K562 (cell line): ENCODE measurements around the gene LAMA2. TPM values are rescaled to one million over a fixed set of nuclear protein-coding genes. Genes with fewer than 3 reads are reported as not detected.
A peak's percentile ranks its signal among the peaks of the same experiment; 100 is the strongest.

ENCODE experiments used
- ATAC-seq: fragments of 200-7000 bp; cut with Tn5 transposase; 3 replicates; pipeline ENCODE4 v1.9.1; 2020; ENCODE audit warnings: moderate library complexity
- BruUV-seq: library from RNA; stranded (reverse); fragments of 400-500 nt; replicated peaks from 2 replicates; lab custom pipeline; 2021; lab: Mats Ljungman, UMichigan
- CTCF ChIA-PET: fragments of 300-600 bp; formaldehyde crosslinking; extraction: SDS; loops from one replicate; lab custom pipeline; 2021; ENCODE audit warnings: low intra/inter-chr PET ratio; lab: Yijun Ruan, JAX
- POLR2A ChIA-PET: fragments of 300-600, 350-650 bp; sonication (Branson Sonifier 250); formaldehyde crosslinking; extraction: SDS; loops from one replicate; lab custom pipeline; 2021; ENCODE audit warnings: antibody characterized with exemption, inconsistent platforms; lab: Yijun Ruan, JAX
- DNase-seq, 4 experiments: peaks; one replicate each; pipeline versions ENCODE4 v3.0.0 to v3.0.0-alpha.2; 2011 to 2018; ENCODE audit warnings: low spot score in 3 of 4, mixed read lengths in 3 of 4; ENCODE audit errors: extremely low read depth in 1 of 4
- FAIRE-seq: peaks from 2 replicates; lab custom pipeline; 2011; peaks lifted over from hg19 to GRCh38; lab: Jason Lieb, UNC
- H2AFZ ChIP-seq: 2 replicates; pipeline ENCODE4 v1.6.0; 2011; ENCODE audit warnings: low read depth, low read length, control low read depth, inconsistent platforms
- H3K27ac ChIP-seq: fragments of 200-600 bp; 3 replicates; pipeline ENCODE4 v1.8.0; 2011; ENCODE audit warnings: low read depth, mild to moderate bottlenecking, control low read depth, inconsistent platforms, low read length, moderate library complexity, mixed read lengths; ENCODE audit errors: extremely low read depth
- H3K27me3 ChIP-seq, 2 experiments: fragments of 300-600 bp in 1 of 2; 2 replicates in 1 of 2; 3 replicates in 1 of 2; pipeline versions ENCODE4 v1.6.0 to v1.8.0; 2011; ENCODE audit warnings: inconsistent platforms in 2 of 2, low read length in 2 of 2, mild to moderate bottlenecking in 1 of 2, mixed read lengths in 1 of 2, moderate library complexity in 1 of 2; ENCODE audit not compliant: control insufficient read depth in 2 of 2, insufficient read depth in 2 of 2
- H3K36me3 ChIP-seq: fragments of 300-600 bp; 3 replicates; pipeline ENCODE4 v1.8.0; 2011; ENCODE audit warnings: mild to moderate bottlenecking, low read length, inconsistent platforms; ENCODE audit not compliant: control insufficient read depth, insufficient read depth
- H3K4me1 ChIP-seq, 2 experiments: fragments of 200-600 bp in 1 of 2; replicated peaks in 1 of 2; 2 replicates in 1 of 2; 3 replicates in 1 of 2; pipeline versions ENCODE4 v1.5.1 to v1.8.0; 2011; ENCODE audit warnings: inconsistent platforms in 2 of 2, low read length in 2 of 2, mild to moderate bottlenecking in 1 of 2, mixed read lengths in 1 of 2, moderate library complexity in 1 of 2; ENCODE audit not compliant: control insufficient read depth in 2 of 2, insufficient read depth in 2 of 2
- H3K4me2 ChIP-seq: 2 replicates; pipeline ENCODE4 v1.6.1; 2011; ENCODE audit warnings: low read length, control low read depth, inconsistent platforms, mixed read lengths; ENCODE audit not compliant: insufficient read depth
- H3K4me3 ChIP-seq: fragments of 200-600 bp; sonication (generic), shearing (Covaris generic); 2 replicates; pipeline ENCODE4 v1.5.1; 2016; ENCODE audit warnings: control low read depth, inconsistent platforms
- H3K79me2 ChIP-seq: fragments of 200-600 bp; 3 replicates; pipeline ENCODE4 v1.8.0; 2011; ENCODE audit warnings: low read length, inconsistent platforms; ENCODE audit not compliant: control insufficient read depth, insufficient read depth
- H3K9ac ChIP-seq, 2 experiments: 2 replicates each; pipeline versions ENCODE4 v1.6.0 to v1.6.1; 2011; ENCODE audit warnings: low read depth in 2 of 2, low read length in 2 of 2, control low read depth in 1 of 2, inconsistent platforms in 1 of 2, mild to moderate bottlenecking in 1 of 2, mixed read lengths in 1 of 2; ENCODE audit not compliant: insufficient read depth in 1 of 2
- H3K9me1 ChIP-seq: one replicate; pipeline ENCODE4 v1.6.0; 2011; ENCODE audit warnings: inconsistent platforms, mild to moderate bottlenecking, low read length, moderate library complexity; ENCODE audit not compliant: control insufficient read depth, insufficient read depth
- H3K9me3 ChIP-seq: replicated peaks from 2 replicates; pipeline ENCODE4 v1.5.1; 2011; ENCODE audit warnings: low read depth, low read length, inconsistent platforms; ENCODE audit not compliant: control insufficient read depth, insufficient read depth
- H4K20me1 ChIP-seq: replicated peaks from 2 replicates; pipeline ENCODE4 v1.6.1; 2011; ENCODE audit warnings: low read length, inconsistent platforms, mixed read lengths; ENCODE audit not compliant: control insufficient read depth, insufficient read depth
- CBFA2T3 ChIP-seq: fragments of 450-650 bp; IDR thresholded peaks from 2 replicates; pipeline ENCODE4 v1.6.1; 2017
- CCAR2 ChIP-seq: fragments of 200-400 bp; formaldehyde crosslinking; IDR thresholded peaks from 2 replicates; pipeline ENCODE4 v1.6.1; 2017; ENCODE audit warnings: mild to moderate bottlenecking, low read depth, low read length
- CTBP1 ChIP-seq: fragments of 450-650 bp; IDR thresholded peaks from 2 replicates; pipeline ENCODE4 v1.6.1; 2016; ENCODE audit warnings: borderline replicate concordance
- VEZF1 ChIP-seq: fragments of 200-800 bp; sonication (Bioruptor generic); IDR thresholded peaks from 2 replicates; pipeline ENCODE4 v1.6.1; 2017; ENCODE audit warnings: missing genetic modification characterization, missing compliant biosample characterization
- ZNF224 ChIP-seq: sonication (generic); formaldehyde crosslinking; IDR thresholded peaks from 2 replicates; pipeline ENCODE4 v1.8.0; 2022; ENCODE audit warnings: mild to moderate bottlenecking, missing genetic modification reagents
- ZNF717 ChIP-seq: fragments of 250-450 bp; sonication (Bioruptor Pico); IDR thresholded peaks from 2 replicates; pipeline ENCODE4 v1.5.0; 2021
- WGBS: fragments of 100-300 bp; shearing (Covaris generic); methylation state at CpG from one replicate; pipeline ENCODE4 v1.1.6; 2016; ENCODE audit warnings: low coverage, mixed read lengths; ENCODE audit not compliant: insufficient coverage; ENCODE audit errors: missing lambda C conversion rate; 5-methylcytosine and 5-hydroxymethylcytosine counted together
- in situ Hi-C: fragments of 300-500 bp; cut with MboI; formaldehyde crosslinking; loops from 4 replicates; pipeline ENCODE4 v1.15.0; 2018; ENCODE audit warnings: inconsistent platforms, mixed read lengths
- intact Hi-C: fragments of 100-400 bp; cut with micrococcal nuclease; formaldehyde crosslinking; loops from 2 replicates; pipeline ENCODE4 v1.14.2; 2022
- polyA plus RNA-seq, 8 experiments: library from polyadenylated mRNA; depleted of rRNA in 4 of 8; stranded (reverse) in 5 of 8; unstranded in 3 of 8; fragments of >200 nt; fragmentation: Nextera tagmentation in 2 of 8; fragmentation: Illumina TruSeq in 1 of 8; extraction: Ambion mirVana in 2 of 8; extraction: Trizol in 1 of 8; gene quantifications; 2 replicates each; pipeline versions ENCODE4 v1.2.1 to v1.2.3, GENCODE V29; 2011 to 2014; ENCODE audit warnings: inconsistent platforms in 1 of 8, missing spikeins in 1 of 8
- total RNA-seq, 7 experiments: library from RNA; depleted of rRNA in 6 of 7; stranded (reverse); fragments of >200 nt in 6 of 7; fragmentation: Illumina TruSeq in 2 of 7; extraction: Trizol in 2 of 7; gene quantifications; 2 replicates each; pipeline versions ENCODE4 v1.2.1 to v1.2.3, GENCODE V29; 2011 to 2021; ENCODE audit warnings: low replicate concordance in 1 of 7

The LAMA2 gene
- total and polyA plus RNA-seq, 9 of the 15 experiments (the other 6 are each of a cell fraction or from before 2014, with no cell fraction given) = 0.04 to 1.5 (median 0.36) TPM

DNA sequence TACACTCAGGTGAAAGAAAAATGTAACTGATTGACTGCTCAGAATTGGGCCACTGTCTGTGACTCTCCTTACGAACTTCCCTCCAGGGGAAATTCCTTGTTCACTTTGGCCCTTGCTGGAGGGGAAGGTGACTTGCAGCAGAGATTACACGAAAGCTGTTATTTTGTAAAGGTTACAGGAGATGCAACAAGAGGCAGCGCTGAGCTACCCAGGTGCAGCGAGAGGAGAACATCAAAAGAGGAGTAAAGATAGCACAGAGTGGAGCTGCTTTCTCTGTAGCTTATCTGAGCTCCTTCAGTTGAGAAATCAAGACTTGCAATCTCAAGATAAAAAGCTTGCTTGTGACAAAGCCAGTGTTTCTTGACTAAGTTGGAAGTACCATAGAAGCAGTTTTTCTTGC, 682.4 kb downstream of the LAMA2 start:
- H3K79me2 ChIP-seq = no peaks in the 10 kb centered on the region
- H3K9me3 ChIP-seq = no peaks in the 10 kb centered on the region
- no peaks in the 10 kb centered on the region for H3K9me1 ChIP-seq
- POLR2A ChIA-PET = interaction anchor here (1.0 to 2.1 kb wide), 2 partner anchors 20 to 64 kb away, joined by 3 to 8 read pairs; no protein-coding TSS in a partner anchor
- DNase-seq (no peak), FAIRE-seq (no peak), ATAC-seq (no peak)
- intact Hi-C loops (no loop called here), in situ Hi-C loops (loop anchor here (5.0 kb wide), 1 partner anchor 63 kb away; no protein-coding TSS in a partner anchor)
- 4% methylated on average over 4 of the region's 4 CpGs for WGBS
- BruUV-seq = no TSS peak
- H3K27me3 ChIP-seq = no peaks in the 10 kb centered on the region
- no peak overlapping the region for H3K27ac ChIP-seq
- no peak overlapping the region for H2AFZ ChIP-seq
- CTCF ChIA-PET = no interaction called here
- no peak overlapping the region for H3K4me3 ChIP-seq
- H3K36me3 ChIP-seq = no peaks in the 10 kb centered on the region
- TF ChIP-seq VEZF1 (CRISPR knock-in tag) = no peak
- peak; percentile 24; the same call in 1 of the 2 replicates for TF ChIP-seq CBFA2T3
- TF ChIP-seq CTBP1 = 0 out of 2 replicates have a peak, but pooled peaks have one; percentile 15
- TF ChIP-seq, all 486 proteins: peak for 2
- no peak overlapping the region for H3K9ac ChIP-seq
- H3K4me1 ChIP-seq = peaks cover 0 to 7% of the 10 kb centered on the region in 2 experiments; a peak in 2 of 5 replicates
- H3K4me2 ChIP-seq = no peak overlapping the region
- no peaks in the 10 kb centered on the region for H4K20me1 ChIP-seq

- Histone ChIP-seq H3K9me1 (no peaks in the 10 kb centered on the region), H4K20me1 (no peaks in the 10 kb centered on the region)
- intact Hi-C loops = no loop called here
- CTCF ChIA-PET = interaction anchor here (2.5 kb wide), 1 partner anchor 67 kb away, joined by 17 read pairs; no protein-coding TSS in a partner anchor
- TF ChIP-seq CCAR2 = no peak
- no peak for TF ChIP-seq ZNF224 (CRISPR knock-in tag)
- no peak for TF ChIP-seq ZNF717 (CRISPR knock-in tag)
- TF ChIP-seq, all 486 proteins: peak for 0
- DNase-seq (no peak), ATAC-seq (no peak), FAIRE-seq (no peak)
- Histone ChIP-seq H3K9me3 (no peaks in the 10 kb centered on the region), H3K36me3 (no peaks in the 10 kb centered on the region), H3K4me3 (no peak overlapping the region), H3K27ac (no peak overlapping the region), H3K79me2 (no peaks in the 10 kb centered on the region), H3K4me2 (no peak overlapping the region), H2AFZ (no peak overlapping the region), H3K4me1 (peaks cover 0 to 7% of the 10 kb centered on the region in 2 experiments; a peak in 2 of 5 replicates), H3K9ac (no peak overlapping the region), H3K27me3 (no peaks in the 10 kb centered on the region)
- no TSS peak for BruUV-seq
- 13% methylated on average over 2 of the region's 2 CpGs for WGBS
- in situ Hi-C loops = loop anchor here (5.0 kb wide), 1 partner anchor 64 kb away; no protein-coding TSS in a partner anchor
- POLR2A ChIA-PET = interaction anchor here (1.0 to 2.1 kb wide), 2 partner anchors 20 to 65 kb away, joined by 3 to 8 read pairs; no protein-coding TSS in a partner anchor
These were observed 682.9 kb downstream of the LAMA2 start for GRCh38 chr6:129565811-129566210.
